Mesenchymal stem cell (in vitro differentiated cells and primary cell): Measurements from ENCODE around the gene LDLRAD3.
A peak's percentile ranks its signal among the peaks of the same experiment; 100 is the strongest.

Source experiments
- DNase-seq: peaks from one replicate; pipeline ENCODE4 v3.0.0-alpha.2; 2013
- H2AFZ ChIP-seq: one replicate; pipeline ENCODE4 v1.6.1; 2013; ENCODE audit warnings: low read depth, mild to moderate bottlenecking, control low read depth, inconsistent platforms, low read length, moderate library complexity
- H2AK5ac ChIP-seq: 2 replicates; pipeline ENCODE4 v1.6.1; 2013; ENCODE audit warnings: low read length, moderate library complexity, mild to moderate bottlenecking, inconsistent platforms; ENCODE audit not compliant: severe bottlenecking
- H2BK120ac ChIP-seq: one replicate; pipeline ENCODE4 v1.6.1; 2013; ENCODE audit warnings: low read depth, mild to moderate bottlenecking, inconsistent platforms, low read length, moderate library complexity
- H2BK12ac ChIP-seq, 2 experiments: one replicate each; pipeline ENCODE4 v1.6.1; 2013; ENCODE audit warnings: inconsistent platforms in 2 of 2, low read length in 2 of 2, mild to moderate bottlenecking in 2 of 2, moderate library complexity in 2 of 2, control low read depth in 1 of 2
- H2BK15ac ChIP-seq: one replicate; pipeline ENCODE4 v1.6.1; 2013; ENCODE audit warnings: mild to moderate bottlenecking, low read depth, inconsistent platforms; ENCODE audit not compliant: poor library complexity, severe bottlenecking
- H2BK5ac ChIP-seq: 2 replicates; pipeline ENCODE4 v1.6.1; 2013; ENCODE audit warnings: low read depth, mild to moderate bottlenecking, low read length, control low read depth, inconsistent platforms; ENCODE audit not compliant: poor library complexity, severe bottlenecking
- H3K14ac ChIP-seq, 2 experiments: one replicate each; pipeline ENCODE4 v1.6.1; 2013; ENCODE audit warnings: inconsistent platforms in 2 of 2, low read length in 2 of 2, control low read depth in 1 of 2, mild to moderate bottlenecking in 1 of 2, moderate library complexity in 1 of 2
- H3K18ac ChIP-seq, 2 experiments: one replicate each; pipeline ENCODE4 v1.6.1; 2013; ENCODE audit warnings: inconsistent platforms in 2 of 2, low read length in 2 of 2, control low read depth in 1 of 2, low read depth in 1 of 2, mild to moderate bottlenecking in 1 of 2
- H3K23ac ChIP-seq, 2 experiments: one replicate each; pipeline ENCODE4 v1.6.1; 2013; ENCODE audit warnings: inconsistent platforms in 2 of 2, low read length in 2 of 2, mild to moderate bottlenecking in 2 of 2, moderate library complexity in 2 of 2, control low read depth in 1 of 2
- H3K27ac ChIP-seq: 2 replicates; pipeline ENCODE4 v1.5.1; 2013; ENCODE audit warnings: mild to moderate bottlenecking, moderate library complexity, low read length, control low read depth, inconsistent platforms; ENCODE audit not compliant: poor library complexity, severe bottlenecking
- H3K27me3 ChIP-seq, 2 experiments: 2 replicates each; pipeline versions ENCODE4 v1.6.1 to v1.7.0; 2013; ENCODE audit warnings: low read length in 2 of 2, mild to moderate bottlenecking in 2 of 2, moderate library complexity in 2 of 2, control low read depth in 1 of 2, inconsistent platforms in 1 of 2; ENCODE audit not compliant: control insufficient read depth in 1 of 2, insufficient read depth in 1 of 2
- H3K36me3 ChIP-seq, 2 experiments: 2 replicates each; pipeline versions ENCODE4 v1.6.1 to v1.7.0; 2013; ENCODE audit warnings: low read length in 2 of 2, control low read depth in 1 of 2, inconsistent platforms in 1 of 2, low read depth in 1 of 2, mild to moderate bottlenecking in 1 of 2; ENCODE audit not compliant: insufficient read depth in 2 of 2, control insufficient read depth in 1 of 2
- H3K4ac ChIP-seq, 2 experiments: one replicate each; pipeline ENCODE4 v1.6.1; 2013; ENCODE audit warnings: inconsistent platforms in 2 of 2, low read length in 2 of 2, mild to moderate bottlenecking in 2 of 2, moderate library complexity in 2 of 2, control low read depth in 1 of 2, low read depth in 1 of 2
- H3K4me1 ChIP-seq: 2 replicates; pipeline ENCODE4 v1.6.1; 2013; ENCODE audit warnings: low read depth, low read length, control low read depth; ENCODE audit not compliant: control insufficient read depth, insufficient read depth
- H3K4me2 ChIP-seq: 2 replicates; pipeline ENCODE4 v1.6.1; 2013; ENCODE audit warnings: low read length, mild to moderate bottlenecking, inconsistent platforms; ENCODE audit not compliant: poor library complexity, severe bottlenecking
- H3K4me3 ChIP-seq, 2 experiments: 2 replicates each; pipeline versions ENCODE4 v1.5.1 to v1.7.0; 2013; ENCODE audit warnings: low read length in 2 of 2, mild to moderate bottlenecking in 2 of 2, control low read depth in 1 of 2, low read depth in 1 of 2; ENCODE audit not compliant: insufficient read depth in 1 of 2
- H3K79me1 ChIP-seq: replicated peaks from 2 replicates; pipeline ENCODE4 v1.6.1; 2013; ENCODE audit warnings: mild to moderate bottlenecking, control low read depth, low read length, inconsistent platforms; ENCODE audit not compliant: poor library complexity, severe bottlenecking
- H3K9ac ChIP-seq: 2 replicates; pipeline ENCODE4 v1.7.0; 2013; ENCODE audit warnings: mild to moderate bottlenecking, low read length, moderate library complexity
- H3K9me3 ChIP-seq: 2 replicates; pipeline ENCODE4 v1.7.0; 2013; ENCODE audit warnings: mild to moderate bottlenecking, low read length; ENCODE audit not compliant: control insufficient read depth
- H4K8ac ChIP-seq: one replicate; pipeline ENCODE4 v1.6.1; 2013; ENCODE audit warnings: inconsistent platforms, mild to moderate bottlenecking, low read length, moderate library complexity
- H4K91ac ChIP-seq: one replicate; pipeline ENCODE4 v1.6.1; 2013; ENCODE audit warnings: mild to moderate bottlenecking, low read length, inconsistent platforms
- WGBS: methylation state at CpG from one replicate; pipeline ENCODE4 v1.1.7; 2013; ENCODE audit warnings: mixed read lengths; 5-methylcytosine and 5-hydroxymethylcytosine counted together

The LDLRAD3 gene

GRCh38 chr11:36073411-36074203 lies 129.7 kb downstream of the LDLRAD3 start:
- peak overlapping the region; percentile 61 to 87 for H2BK12ac ChIP-seq
- peak; percentile 83 for DNase-seq
- H3K4me1 ChIP-seq = peaks cover 18% of the 10 kb centered on the region
- H2AK5ac ChIP-seq = no peak overlapping the region
- no peak overlapping the region for H3K4me3 ChIP-seq
- H2BK120ac ChIP-seq = peak overlapping the region; percentile 87
- H2BK15ac ChIP-seq = no peak overlapping the region
- H3K27me3 ChIP-seq = no peaks in the 10 kb centered on the region
- peak overlapping the region; percentile 18 for H3K27ac ChIP-seq
- H3K18ac ChIP-seq = peak overlapping the region; percentile 81 to 83
- peaks cover 3% of the 10 kb centered on the region for H3K9me3 ChIP-seq
- no peak overlapping the region for H3K9ac ChIP-seq
- peak overlapping the region; percentile 89 for H4K8ac ChIP-seq
- peak overlapping the region in 1 of 2 experiments; percentile 61 for H3K14ac ChIP-seq
- 31% methylated on average over 7 of the region's 9 CpGs for WGBS
- no peak overlapping the region for H3K4me2 ChIP-seq
- H2AFZ ChIP-seq = no peak overlapping the region
- no peak overlapping the region for H3K23ac ChIP-seq
- peak overlapping the region; percentile 32 to 70 for H3K4ac ChIP-seq
- H2BK5ac ChIP-seq = no peak overlapping the region
- peak overlapping the region; percentile 25 for H4K91ac ChIP-seq
- H3K36me3 ChIP-seq = no peaks in the 10 kb centered on the region
- H3K79me1 ChIP-seq = no peaks in the 10 kb centered on the region

- H3K14ac ChIP-seq = no peak overlapping the region
- no peak overlapping the region for H3K4me3 ChIP-seq
- H3K4me2 ChIP-seq = no peak overlapping the region
- H3K9me3 ChIP-seq = peaks cover 3% of the 10 kb centered on the region
- no peaks in the 10 kb centered on the region for H3K27me3 ChIP-seq
- H3K79me1 ChIP-seq = no peaks in the 10 kb centered on the region
- H3K9ac ChIP-seq = no peak overlapping the region
- 0% methylated on average over 2 of the region's 2 CpGs for WGBS
- H2BK15ac ChIP-seq = no peak overlapping the region
- peak overlapping the region; percentile 86 to 87 for H2BK12ac ChIP-seq
- peak overlapping the region; percentile 50 to 81 for H3K18ac ChIP-seq
- H3K27ac ChIP-seq = peak overlapping the region; percentile 33
- no peak overlapping the region for H3K23ac ChIP-seq
- H4K91ac ChIP-seq = no peak overlapping the region
- peak overlapping the region; percentile 3 for H2BK120ac ChIP-seq
- no peaks in the 10 kb centered on the region for H3K36me3 ChIP-seq
- no peak overlapping the region for H2AK5ac ChIP-seq
- H3K4ac ChIP-seq = peak overlapping the region in 1 of 2 experiments; percentile 32
- no peak overlapping the region for H2AFZ ChIP-seq
- peak overlapping the region; percentile 29 for H4K8ac ChIP-seq
- H2BK5ac ChIP-seq = no peak overlapping the region
- DNase-seq = peak; percentile 94
- peaks cover 18% of the 10 kb centered on the region for H3K4me1 ChIP-seq
Observed at GRCh38 chr11:36074941-36075431, 131.1 kb downstream of the LDLRAD3 start.

GRCh38 chr11:36077368-36077767 lies 133.5 kb downstream of the LDLRAD3 start:
- peaks cover 0 to 6% of the 10 kb centered on the region in 2 experiments for H3K36me3 ChIP-seq
- H2BK12ac ChIP-seq = peak overlapping the region; percentile 80 to 97
- no peak overlapping the region for H3K27ac ChIP-seq
- H3K18ac ChIP-seq = peak overlapping the region; percentile 34 to 96
- no peak overlapping the region for H3K4me3 ChIP-seq
- H3K4ac ChIP-seq = peak overlapping the region in 1 of 2 experiments; percentile 74
- H3K23ac ChIP-seq = no peak overlapping the region
- H4K91ac ChIP-seq = peak overlapping the region; percentile 77
- 100% methylated on average over 4 of the region's 4 CpGs for WGBS
- no peak for DNase-seq
- H2BK120ac ChIP-seq = no peak overlapping the region
- H2AFZ ChIP-seq = no peak overlapping the region
- H3K27me3 ChIP-seq = no peaks in the 10 kb centered on the region
- H3K4me1 ChIP-seq = peaks cover 17% of the 10 kb centered on the region
- peaks cover 3% of the 10 kb centered on the region for H3K9me3 ChIP-seq
- H3K79me1 ChIP-seq = no peaks in the 10 kb centered on the region
- peak overlapping the region in 1 of 2 experiments; percentile 92 for H3K14ac ChIP-seq
- H3K9ac ChIP-seq = no peak overlapping the region
- H2AK5ac ChIP-seq = no peak overlapping the region
- peak overlapping the region; percentile 87 for H4K8ac ChIP-seq
- H2BK15ac ChIP-seq = peak overlapping the region; percentile 92
- no peak overlapping the region for H3K4me2 ChIP-seq
- no peak overlapping the region for H2BK5ac ChIP-seq

GRCh38 chr11:36077886-36078685 lies 134.2 kb downstream of the LDLRAD3 start:
- 40% methylated on average over 10 of the region's 10 CpGs for WGBS
- peak overlapping the region; percentile 90 to 97 for H2BK12ac ChIP-seq
- DNase-seq = peak; percentile 82
- no peak overlapping the region for H2BK5ac ChIP-seq
- peak overlapping the region; percentile 54 for H2BK120ac ChIP-seq
- H4K91ac ChIP-seq = peak overlapping the region; percentile 82
- peak overlapping the region; percentile 70 for H2BK15ac ChIP-seq
- peaks cover 0 to 13% of the 10 kb centered on the region in 2 experiments for H3K36me3 ChIP-seq
- no peak overlapping the region for H2AFZ ChIP-seq
- H3K27ac ChIP-seq = no peak overlapping the region
- H2AK5ac ChIP-seq = no peak overlapping the region
- peaks cover 3% of the 10 kb centered on the region for H3K9me3 ChIP-seq
- H3K4me3 ChIP-seq = no peak overlapping the region
- no peaks in the 10 kb centered on the region for H3K79me1 ChIP-seq
- no peak overlapping the region for H3K23ac ChIP-seq
- no peaks in the 10 kb centered on the region for H3K27me3 ChIP-seq
- no peak overlapping the region for H3K9ac ChIP-seq
- H3K4ac ChIP-seq = peak overlapping the region; percentile 50 to 66
- H3K18ac ChIP-seq = peak overlapping the region; percentile 91 to 96
- H3K14ac ChIP-seq = peak overlapping the region in 1 of 2 experiments; percentile 30
- peaks cover 17% of the 10 kb centered on the region for H3K4me1 ChIP-seq
- peak overlapping the region; percentile 79 for H4K8ac ChIP-seq
- H3K4me2 ChIP-seq = no peak overlapping the region
